ENCODE data around the gene VWDE.

The VWDE gene

DNA sequence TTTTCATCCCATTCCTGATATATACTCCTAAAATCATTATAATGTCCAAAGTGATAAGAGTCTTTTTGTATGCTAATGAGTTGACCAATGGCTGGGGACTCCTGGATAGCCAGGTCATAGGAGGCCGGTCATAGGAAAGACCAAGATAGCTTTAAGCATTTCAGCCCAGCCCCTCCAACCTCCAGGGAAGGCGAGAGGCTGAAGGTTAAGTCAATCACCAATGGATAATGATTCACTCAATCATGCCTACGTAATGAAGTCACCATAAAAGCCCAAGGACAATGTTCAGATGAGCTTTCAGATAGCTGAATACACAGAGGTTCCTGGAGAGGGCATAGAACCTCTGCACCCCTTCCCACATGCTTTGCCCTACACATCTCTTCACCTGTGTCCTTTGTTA is 75.7 kb downstream of the VWDE start:
- no peak for DNase-seq (ENCODE audit: low read depth)

- DNase-seq (ENCODE audit: low read depth): no peak
Observed at GRCh38 chr7:12325646-12326045, 78.0 kb downstream of the VWDE start.

DNA sequence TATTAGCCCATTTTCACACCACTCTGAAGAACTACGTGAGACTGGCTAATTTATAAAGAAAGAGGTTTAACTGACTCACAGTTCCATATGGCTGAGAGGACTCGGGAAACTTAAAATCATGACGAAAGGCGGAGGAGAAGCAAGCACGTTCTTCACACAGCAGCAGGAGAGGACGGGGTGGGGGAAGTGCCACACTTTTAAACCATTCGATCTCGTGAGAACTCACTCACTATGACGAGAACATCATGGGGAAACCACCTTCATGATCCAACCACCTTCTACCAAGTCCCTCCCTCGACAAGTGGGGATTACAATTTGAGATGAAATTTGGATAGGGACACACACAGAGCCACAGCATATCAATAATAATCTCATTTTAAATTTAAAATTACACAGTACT is 80.2 kb downstream of the VWDE start:
- DNase-seq (ENCODE audit: low read depth): no peak

GRCh38 chr7:12322903-12323300 is 80.8 kb downstream of the VWDE start:
- no peak for DNase-seq (ENCODE audit: low read depth)

- DNase-seq (ENCODE audit: low read depth): no peak
Observed at GRCh38 chr7:12322284-12322902, 81.3 kb downstream of the VWDE start.

- no peak for DNase-seq (ENCODE audit: low read depth)
Observed at GRCh38 chr7:12320987-12321647, 82.5 kb downstream of the VWDE start.

GRCh38 chr7:12320241-12320986 is 83.3 kb downstream of the VWDE start:
- no peak for DNase-seq (ENCODE audit: low read depth)

GRCh38 chr7:12317675-12318074 is 86.0 kb downstream of the VWDE start:
- no peak for DNase-seq (ENCODE audit: low read depth)

GRCh38 chr7:12316925-12317324 is 86.7 kb downstream of the VWDE start:
- no peak for DNase-seq (ENCODE audit: low read depth)

DNA sequence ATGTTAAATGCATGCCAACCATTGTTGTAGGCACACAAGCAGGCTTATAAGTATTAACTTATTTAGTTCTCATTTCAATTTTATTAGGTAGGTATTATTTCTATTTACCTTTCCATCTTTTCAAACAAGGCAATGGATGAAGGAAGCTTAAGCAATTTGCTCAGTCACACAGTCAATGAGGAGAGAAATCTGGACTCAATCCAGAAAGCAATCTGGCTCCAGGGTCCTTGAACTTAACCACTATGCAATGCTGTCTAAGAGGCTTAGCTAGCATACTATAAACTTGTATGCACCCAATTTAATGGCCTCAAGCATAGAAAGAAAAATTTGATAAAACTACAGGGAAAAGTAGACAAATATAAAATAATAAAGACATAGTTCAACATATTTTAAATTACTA is 88.6 kb downstream of the VWDE start:
- no peak for DNase-seq (ENCODE audit: low read depth)

GRCh38 chr7:12314199-12314598 is 89.5 kb downstream of the VWDE start:
- DNase-seq (ENCODE audit: low read depth): no peak

GRCh38 chr7:12305502-12305901 is 98.2 kb downstream of the VWDE start:
- DNase-seq (ENCODE audit: low read depth): no peak

- no peak for DNase-seq (ENCODE audit: low read depth)
Observed at GRCh38 chr7:12303495-12303894, 100.2 kb downstream of the VWDE start.

DNA sequence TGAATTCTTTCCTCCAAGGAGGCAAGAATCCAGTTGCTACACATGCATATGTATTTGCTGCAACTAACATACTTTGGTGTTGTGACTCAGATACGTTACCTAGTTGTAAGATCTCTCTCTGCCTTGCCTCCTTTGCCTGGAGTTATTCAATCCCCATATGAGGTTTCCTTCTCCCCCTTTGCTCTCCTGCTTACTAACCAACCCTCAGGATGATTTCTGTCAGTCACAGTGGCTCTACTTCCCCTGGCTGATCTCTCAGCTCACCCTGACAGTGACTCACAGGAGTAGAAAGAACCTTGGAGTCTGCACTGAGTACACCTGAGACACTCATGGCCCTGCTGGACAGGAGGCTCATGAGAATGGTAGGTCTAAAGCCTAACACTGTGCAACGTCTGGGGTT is 100.6 kb downstream of the VWDE start:
- no peak for DNase-seq (ENCODE audit: low read depth)

GRCh38 chr7:12300415-12300814 is 103.2 kb downstream of the VWDE start:
- no peak for DNase-seq (ENCODE audit: low read depth)

- DNase-seq (ENCODE audit: low read depth): no peak
Observed at GRCh38 chr7:12299367-12299766, 104.3 kb downstream of the VWDE start.

GRCh38 chr7:12297283-12298108 is 106.2 kb downstream of the VWDE start:
- DNase-seq (ENCODE audit: low read depth): no peak

GRCh38 chr7:12296051-12296570 is 107.6 kb downstream of the VWDE start:
- DNase-seq (ENCODE audit: low read depth): no peak

DNA sequence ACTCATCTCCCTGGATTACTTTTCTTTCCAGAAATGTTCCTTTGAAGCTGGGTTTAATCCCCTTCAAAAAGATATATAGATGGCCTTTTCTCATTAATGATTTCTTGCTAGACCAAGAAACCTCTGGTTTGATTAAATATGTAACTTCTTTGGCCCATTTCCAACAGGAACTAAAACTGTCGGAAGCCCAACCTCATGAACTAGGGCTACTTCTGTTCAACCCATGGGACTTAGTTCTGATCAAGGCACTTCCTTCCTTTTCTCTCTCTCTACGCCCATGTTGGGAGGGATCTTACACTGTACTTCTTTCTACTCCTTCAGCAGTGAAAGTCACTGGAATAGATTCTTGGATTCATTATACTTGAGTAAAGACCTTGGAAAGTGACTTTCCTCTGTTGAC is 109.0 kb downstream of the VWDE start:
- DNase-seq (ENCODE audit: low read depth): no peak

DNA sequence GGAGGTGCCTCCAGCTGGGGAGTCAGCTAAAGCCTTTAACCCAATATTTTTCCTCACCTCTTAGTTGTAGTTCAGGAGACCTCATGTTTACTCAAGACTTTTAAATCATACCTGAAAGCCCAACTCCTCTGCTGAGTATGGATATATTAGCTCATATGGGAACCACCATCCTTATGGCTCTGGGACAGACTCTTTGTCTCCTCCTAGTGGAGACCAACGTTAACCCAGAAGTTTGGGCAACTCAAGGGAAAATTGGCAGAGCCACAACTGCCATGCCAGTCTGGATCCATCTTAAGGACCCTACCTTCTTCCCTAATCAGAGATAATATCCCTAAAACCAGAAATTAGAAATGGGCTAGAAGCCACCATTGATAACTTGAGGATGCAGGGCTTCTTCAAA is 111.8 kb downstream of the VWDE start:
- DNase-seq (ENCODE audit: low read depth): no peak

- no peak for DNase-seq (ENCODE audit: low read depth)
Observed at GRCh38 chr7:12290761-12291160, 112.9 kb downstream of the VWDE start.

- DNase-seq (ENCODE audit: low read depth): no peak
Observed at GRCh38 chr7:12289996-12290395, 113.7 kb downstream of the VWDE start.

Data from activated T-cell treated with anti-CD3 and anti-CD28 coated beads for 24 hours (primary cell).